Stomach (tissue), 9 donors: ENCODE measurements around the gene ZNF525. TPM values are rescaled to one million over a fixed set of nuclear protein-coding genes. Genes with fewer than 3 reads are reported as not detected.

Source experiments
- DNase-seq, 2 donors: peaks; one replicate each; pipeline versions ENCODE4 v3.0.0 to v3.0.0-alpha.2; 2013 to 2019
- H3K27ac ChIP-seq, 5 donors: fragments of 200-600 bp in 4 of 5; sonication (generic) in 4 of 5; one replicate each; pipeline ENCODE4 v1.5.1; 2013 to 2019; ENCODE audit warnings: mild to moderate bottlenecking in 1 of 5, moderate library complexity in 1 of 5
- H3K27me3 ChIP-seq, 3 donors: fragments of 200-600 bp; sonication (generic); one replicate each; pipeline ENCODE4 v1.5.1; 2017 to 2019; ENCODE audit warnings: mixed run types in 1 of 3
- H3K36me3 ChIP-seq, 4 donors: fragments of 200-600 bp; sonication (generic); 1 replicate in 3 of 4; 2 replicates in 1 of 4; pipeline ENCODE4 v1.5.1; 2016 to 2019
- H3K4me1 ChIP-seq, 4 donors: fragments of 200-600 bp; sonication (generic); one replicate each; pipeline ENCODE4 v1.5.1; 2016 to 2019
- H3K4me3 ChIP-seq, 4 donors: fragments of 200-600 bp; sonication (generic) in 3 of 4; one replicate each; pipeline ENCODE4 v1.5.1; 2016 to 2019; ENCODE audit warnings: mild to moderate bottlenecking in 1 of 4
- H3K9me3 ChIP-seq, 4 donors: fragments of 200-600 bp; sonication (generic); one replicate each; pipeline ENCODE4 v1.5.1; 2016 to 2019
- POLR2AphosphoS5 ChIP-seq, 3 donors: sonication (generic); formaldehyde crosslinking; IDR thresholded peaks; one replicate each; pipeline ENCODE4 v1.6.1; 2016; ENCODE audit warnings: antibody characterized with exemption in 3 of 3
- WGBS, 5 donors: extraction: QIAGEN DNeasy Blood & Tissue Kit in 3 of 5; methylation state at CpG; one replicate each; pipeline versions ENCODE4 v1.1.5 to v1.1.7; 2013 to 2018; 5-methylcytosine and 5-hydroxymethylcytosine counted together
- intact Hi-C: fragments of 100-400 bp; cut with DNase I; formaldehyde crosslinking; loops from one replicate; pipeline ENCODE4 v1.15.1; 2023; ENCODE audit warnings: low total_unique reads
- polyA plus RNA-seq, 3 donors: library from polyadenylated mRNA; stranded (reverse); fragments of 200-250 nt; gene quantifications; one replicate each; pipeline ENCODE4 v1.2.3, GENCODE V29; 2013
- small RNA-seq, 4 donors: library from RNA; depleted of rRNA; stranded (forward); fragments of <200 nt; gene quantifications; one replicate each; pipeline ENCODE3, GENCODE V24; 2016
- total RNA-seq, 5 donors: library from RNA; depleted of rRNA; stranded (reverse); fragments of >200 nt; gene quantifications; one replicate each; pipeline versions ENCODE4 v1.1.0 to v1.2.3, GENCODE V29; 2014 to 2016
- donor health status: healthy with polysubstance abuse.
- donor health status: Bipolar disorder and iron deficiency.
- donor health status: healthy.

The ZNF525 gene
- total and polyA plus RNA-seq, 8 donors, result 2.9 to 33.3 (median 5.3) TPM

- intact Hi-C loops, result loop anchor here (10.0 kb wide), 1 partner anchor 83 kb away; no protein-coding TSS in a partner anchor
- H3K4me3 ChIP-seq, result peak overlapping the region; percentile 59 to 83 (median 73)
- H3K9me3 ChIP-seq, result peaks cover 0 to 13% (median 2%) of the 10 kb centered on the region in 4 donors
- TF ChIP-seq POLR2AphosphoS5 (IDR thresholded peaks at IDR 0.05), result no peak
- H3K36me3 ChIP-seq, result peaks cover 0 to 34% (median 31%) of the 10 kb centered on the region in 4 donors
- peak; percentile 27 to 68 for DNase-seq
- WGBS, 5 donors, result 0 to 1% (median 1%) methylated on average over 29 to 30 of the region's 30 CpGs
- no peaks in the 10 kb centered on the region for H3K27me3 ChIP-seq
- peak overlapping the region; percentile 83 to 90 (median 85) for H3K27ac ChIP-seq
- peaks cover 6 to 23% (median 20%) of the 10 kb centered on the region in 4 donors for H3K4me1 ChIP-seq
Measured at GRCh38 chr19:53432088-53432661, 66.7 kb downstream of the ZNF525 start.

Small RNA genes within 50 kb of the gene (small RNA-seq; reads per million reads assigned to genes)
- gene RPL39P36, result 0 reads per million in 4 donors

Other genes starting within 250 kb of the ZNF525 start
- 100 to 1,000 TPM in 1 of 5 donors, 10 to 100 TPM in 2, 1 to 10 TPM in 1, under 1 TPM in 1; 0.29 to 281 (median 15.2) TPM for gene ZNF415, start 232.8 kb upstream of the ZNF525 start, total RNA-seq
- gene ZNF415, start 232.8 kb upstream of the ZNF525 start, polyA plus RNA-seq, result 10 to 100 TPM in 1 of 3 donors, 1 to 10 TPM in 2; 5.5 to 11.2 (median 6.5) TPM
- gene ZNF347, start 206.7 kb upstream of the ZNF525 start, total RNA-seq, result 10 to 100 TPM in 3 of 5 donors, 1 to 10 TPM in 2; 3.9 to 19.3 (median 12.5) TPM
- 1 to 10 TPM; 1.3 to 2.3 (median 1.4) TPM for gene ZNF347, start 206.7 kb upstream of the ZNF525 start, polyA plus RNA-seq
- 1 to 10 TPM in 4 of 5 donors, under 1 TPM in 1; 0.72 to 9.5 (median 1.8) TPM for gene ZNF665, start 172.3 kb upstream of the ZNF525 start, total RNA-seq
- 1 to 10 TPM; 1.2 to 2.9 (median 2.3) TPM for gene ZNF665, start 172.3 kb upstream of the ZNF525 start, polyA plus RNA-seq
- 10 to 100 TPM in 1 of 5 donors, 1 to 10 TPM in 2, not detected in 2; 6.5 to 35.6 (median 9.8) TPM for gene ZNF677, start 110.8 kb upstream of the ZNF525 start, total RNA-seq
- gene ZNF677, start 110.8 kb upstream of the ZNF525 start, polyA plus RNA-seq, result 10 to 100 TPM in 1 of 3 donors, 1 to 10 TPM in 2; 6.2 to 11.2 (median 7.5) TPM
- gene VN1R2, start 107.4 kb upstream of the ZNF525 start, total RNA-seq, result not detected
- gene VN1R2, start 107.4 kb upstream of the ZNF525 start, polyA plus RNA-seq, result not detected
- gene VN1R4, start 98.0 kb upstream of the ZNF525 start, total RNA-seq, result not detected
- gene VN1R4, start 98.0 kb upstream of the ZNF525 start, polyA plus RNA-seq, result not detected
- gene ZNF845, start 32.0 kb upstream of the ZNF525 start, total RNA-seq, result 10 to 100 TPM in 3 of 5 donors, 1 to 10 TPM in 2; 1.2 to 28.6 (median 10.8) TPM
- gene ZNF845, start 32.0 kb upstream of the ZNF525 start, polyA plus RNA-seq, result 1 to 10 TPM; 1.6 to 2.6 (median 2.4) TPM
- 10 to 100 TPM; 10.1 to 35.7 (median 18.9) TPM for gene ZNF765, start 29.4 kb downstream of the ZNF525 start, total RNA-seq
- 1 to 10 TPM; 2.1 to 2.8 (median 2.7) TPM for gene ZNF765, start 29.4 kb downstream of the ZNF525 start, polyA plus RNA-seq
- 10 to 100 TPM in 1 of 5 donors, 1 to 10 TPM in 3, under 1 TPM in 1; 0.58 to 16.3 (median 5.4) TPM for gene ZNF761, start 66.3 kb downstream of the ZNF525 start, total RNA-seq
- gene ZNF761, start 66.3 kb downstream of the ZNF525 start, polyA plus RNA-seq, result 10 to 100 TPM in 1 of 3 donors, 1 to 10 TPM in 2; 6.5 to 10.5 (median 7.6) TPM
- gene ZNF813, start 102.0 kb downstream of the ZNF525 start, total RNA-seq, result 1 to 10 TPM in 4 of 5 donors, under 1 TPM in 1; 0.45 to 6.8 (median 3.5) TPM
- gene ZNF813, start 102.0 kb downstream of the ZNF525 start, polyA plus RNA-seq, result 1 to 10 TPM in 1 of 3 donors, under 1 TPM in 2; 0.70 to 1.7 (median 1.00) TPM
- 10 to 100 TPM in 4 of 5 donors, 1 to 10 TPM in 1; 2.9 to 67.2 (median 17.9) TPM for gene ZNF331, start 172.4 kb downstream of the ZNF525 start, total RNA-seq
- 1 to 10 TPM; 8.1 to 8.9 (median 8.5) TPM for gene ZNF331, start 172.4 kb downstream of the ZNF525 start, polyA plus RNA-seq